Ishikawa (cell line): ENCODE data around the gene GOT2.

Source experiments
- CEBPB ChIP-seq: IDR thresholded peaks from 2 replicates; pipeline ENCODE4 v1.6.1; 2012
- CREB1 ChIP-seq: IDR thresholded peaks from 2 replicates; pipeline ENCODE4 v1.6.1; 2012; ENCODE audit warnings: low read depth
- EGR1 ChIP-seq: IDR thresholded peaks from 2 replicates; pipeline ENCODE4 v1.6.1; 2012
- EP300 ChIP-seq: IDR thresholded peaks from 2 replicates; pipeline ENCODE4 v1.6.1; 2012; ENCODE audit warnings: borderline replicate concordance
- FOXM1 ChIP-seq: IDR thresholded peaks from 2 replicates; pipeline ENCODE4 v1.6.1; 2012; ENCODE audit warnings: low read depth, borderline replicate concordance
- NFIC ChIP-seq: IDR thresholded peaks from 2 replicates; pipeline ENCODE4 v1.6.1; 2012
- RAD21 ChIP-seq: IDR thresholded peaks from 2 replicates; pipeline ENCODE4 v1.6.1; 2012; ENCODE audit warnings: low read depth
- TAF1 ChIP-seq: IDR thresholded peaks from 2 replicates; pipeline ENCODE4 v1.6.1; 2012; ENCODE audit warnings: low read depth, mild to moderate bottlenecking
- TCF12 ChIP-seq: IDR thresholded peaks from 2 replicates; pipeline ENCODE4 v1.6.1; 2012; ENCODE audit warnings: low read depth
- TEAD4 ChIP-seq: IDR thresholded peaks from 2 replicates; pipeline ENCODE4 v1.6.1; 2012
- YY1 ChIP-seq: IDR thresholded peaks from 2 replicates; pipeline ENCODE4 v1.6.1; 2012; ENCODE audit warnings: low read depth
- ZBTB7A ChIP-seq: IDR thresholded peaks from 2 replicates; pipeline ENCODE4 v1.6.1; 2012; ENCODE audit warnings: low read depth
- TF ChIP-seq, protein P1 (sequence below): IDR thresholded peaks from 2 replicates; pipeline ENCODE4 v1.6.1; 2012; ENCODE audit warnings: low read depth, mild to moderate bottlenecking
- TF ChIP-seq, protein P2 (sequence below): IDR thresholded peaks from 2 replicates; pipeline ENCODE4 v1.6.1; 2012
- TF ChIP-seq, protein P3 (sequence below): IDR thresholded peaks from 2 replicates; pipeline ENCODE4 v1.6.1; 2012

The GOT2 gene

DNA sequence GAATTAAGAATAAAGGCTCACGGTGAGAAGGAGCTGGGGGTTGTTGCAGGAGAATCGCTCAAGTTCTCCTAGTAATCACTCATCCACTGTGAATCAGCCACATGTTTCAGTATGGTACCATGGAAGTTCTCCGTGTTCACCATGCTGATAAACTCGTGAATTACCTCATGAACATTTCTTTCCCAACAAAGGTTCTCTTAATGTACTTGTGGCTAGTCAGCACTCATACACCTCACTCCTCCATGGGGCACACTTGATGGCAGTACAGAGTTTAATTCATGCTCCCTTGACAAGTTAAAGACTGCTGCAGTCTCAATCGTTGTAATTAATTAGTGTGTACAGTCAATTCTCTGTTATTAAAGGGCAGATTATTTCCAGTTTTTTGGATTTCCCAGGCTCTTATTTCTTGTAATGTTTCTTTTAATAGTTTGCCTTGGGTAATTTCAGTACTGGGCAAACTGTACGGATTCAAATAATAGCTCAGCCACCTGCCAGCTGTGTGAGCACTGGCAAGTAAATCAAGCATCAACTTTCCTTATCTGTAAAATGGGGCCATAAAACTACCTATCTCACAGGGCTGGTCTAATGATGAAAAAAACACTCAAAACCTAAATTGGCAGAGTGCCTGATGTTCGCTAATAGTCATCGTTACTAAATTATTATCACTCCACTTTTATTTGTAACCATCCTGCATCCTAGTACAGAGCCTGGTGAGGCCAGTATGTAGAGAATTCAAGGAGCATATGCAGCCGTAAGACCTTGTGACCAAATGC is 6.1 kb downstream of the GOT2 start:
- TF ChIP-seq ZBTB7A: no peak

DNA sequence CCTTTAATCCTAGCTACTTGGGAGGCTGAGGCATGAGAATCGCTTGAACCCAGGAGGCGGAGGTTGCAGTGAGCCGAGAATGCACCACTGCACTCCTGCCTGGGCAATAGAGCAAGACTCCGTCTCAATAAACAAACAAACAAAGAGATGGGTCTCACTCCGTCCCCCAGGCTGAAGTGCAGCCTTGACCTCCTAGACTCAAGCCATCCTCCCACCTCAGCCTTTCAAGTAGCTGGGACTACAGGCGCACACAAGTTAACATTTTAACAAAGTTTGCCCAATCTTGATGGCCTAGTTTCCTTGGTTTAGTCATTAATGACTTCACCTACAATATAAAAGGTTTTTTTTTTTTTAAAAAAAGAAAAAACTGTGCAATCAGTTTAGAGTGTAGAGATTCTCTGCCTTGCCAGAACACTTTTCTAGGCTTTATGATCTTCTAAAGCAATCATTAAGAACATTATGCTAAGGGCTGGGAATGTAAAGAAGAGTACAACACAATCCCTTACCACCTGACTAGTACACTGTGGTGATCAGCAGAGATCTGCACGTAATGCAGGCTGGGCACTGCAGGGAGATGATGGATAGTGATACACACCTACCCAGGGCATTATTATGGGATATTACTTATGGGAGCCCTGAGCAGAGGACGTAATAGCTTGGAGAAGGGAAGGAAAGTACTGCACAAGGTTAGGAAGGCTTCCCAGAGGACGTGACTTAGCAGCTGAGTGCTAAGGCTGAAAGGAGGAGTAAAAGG is 6.9 kb downstream of the GOT2 start:
- TF ChIP-seq, protein P1, sequence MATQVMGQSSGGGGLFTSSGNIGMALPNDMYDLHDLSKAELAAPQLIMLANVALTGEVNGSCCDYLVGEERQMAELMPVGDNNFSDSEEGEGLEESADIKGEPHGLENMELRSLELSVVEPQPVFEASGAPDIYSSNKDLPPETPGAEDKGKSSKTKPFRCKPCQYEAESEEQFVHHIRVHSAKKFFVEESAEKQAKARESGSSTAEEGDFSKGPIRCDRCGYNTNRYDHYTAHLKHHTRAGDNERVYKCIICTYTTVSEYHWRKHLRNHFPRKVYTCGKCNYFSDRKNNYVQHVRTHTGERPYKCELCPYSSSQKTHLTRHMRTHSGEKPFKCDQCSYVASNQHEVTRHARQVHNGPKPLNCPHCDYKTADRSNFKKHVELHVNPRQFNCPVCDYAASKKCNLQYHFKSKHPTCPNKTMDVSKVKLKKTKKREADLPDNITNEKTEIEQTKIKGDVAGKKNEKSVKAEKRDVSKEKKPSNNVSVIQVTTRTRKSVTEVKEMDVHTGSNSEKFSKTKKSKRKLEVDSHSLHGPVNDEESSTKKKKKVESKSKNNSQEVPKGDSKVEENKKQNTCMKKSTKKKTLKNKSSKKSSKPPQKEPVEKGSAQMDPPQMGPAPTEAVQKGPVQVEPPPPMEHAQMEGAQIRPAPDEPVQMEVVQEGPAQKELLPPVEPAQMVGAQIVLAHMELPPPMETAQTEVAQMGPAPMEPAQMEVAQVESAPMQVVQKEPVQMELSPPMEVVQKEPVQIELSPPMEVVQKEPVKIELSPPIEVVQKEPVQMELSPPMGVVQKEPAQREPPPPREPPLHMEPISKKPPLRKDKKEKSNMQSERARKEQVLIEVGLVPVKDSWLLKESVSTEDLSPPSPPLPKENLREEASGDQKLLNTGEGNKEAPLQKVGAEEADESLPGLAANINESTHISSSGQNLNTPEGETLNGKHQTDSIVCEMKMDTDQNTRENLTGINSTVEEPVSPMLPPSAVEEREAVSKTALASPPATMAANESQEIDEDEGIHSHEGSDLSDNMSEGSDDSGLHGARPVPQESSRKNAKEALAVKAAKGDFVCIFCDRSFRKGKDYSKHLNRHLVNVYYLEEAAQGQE: no peak
- TF ChIP-seq TCF12: no peak

DNA sequence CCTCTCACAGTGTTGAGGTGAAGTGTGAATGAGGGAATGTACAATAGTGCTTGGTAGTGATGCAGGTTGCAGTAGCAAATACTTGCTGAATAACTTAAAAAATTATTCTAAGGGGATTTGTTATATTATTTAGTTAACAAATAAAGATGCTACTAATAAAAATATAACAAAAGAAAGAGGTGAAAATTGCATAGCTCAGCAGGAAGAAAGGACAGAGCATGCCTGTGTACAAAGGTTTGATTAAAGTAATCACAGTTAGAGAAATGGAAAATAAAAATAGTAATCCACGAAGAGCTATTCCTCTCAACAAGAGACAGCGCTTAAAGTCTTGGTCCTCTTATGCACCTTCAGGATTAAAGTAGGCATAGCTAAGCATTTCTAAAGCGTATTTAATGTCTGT is 11.0 kb downstream of the GOT2 start:
- TF ChIP-seq, protein P1: no peak
- TF ChIP-seq, protein P2, sequence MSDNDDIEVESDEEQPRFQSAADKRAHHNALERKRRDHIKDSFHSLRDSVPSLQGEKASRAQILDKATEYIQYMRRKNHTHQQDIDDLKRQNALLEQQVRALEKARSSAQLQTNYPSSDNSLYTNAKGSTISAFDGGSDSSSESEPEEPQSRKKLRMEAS: no peak
- TF ChIP-seq CREB1: no peak
- no peak for TF ChIP-seq TAF1
- no peak for TF ChIP-seq YY1
- no peak for TF ChIP-seq EP300
- no peak for TF ChIP-seq RAD21
- no peak for TF ChIP-seq CEBPB
- no peak for TF ChIP-seq TCF12
- TF ChIP-seq, protein P3, sequence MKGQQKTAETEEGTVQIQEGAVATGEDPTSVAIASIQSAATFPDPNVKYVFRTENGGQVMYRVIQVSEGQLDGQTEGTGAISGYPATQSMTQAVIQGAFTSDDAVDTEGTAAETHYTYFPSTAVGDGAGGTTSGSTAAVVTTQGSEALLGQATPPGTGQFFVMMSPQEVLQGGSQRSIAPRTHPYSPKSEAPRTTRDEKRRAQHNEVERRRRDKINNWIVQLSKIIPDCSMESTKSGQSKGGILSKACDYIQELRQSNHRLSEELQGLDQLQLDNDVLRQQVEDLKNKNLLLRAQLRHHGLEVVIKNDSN: no peak
- no peak for TF ChIP-seq FOXM1
- TF ChIP-seq TEAD4: no peak
- no peak for TF ChIP-seq EGR1
- no peak for TF ChIP-seq NFIC
- TF ChIP-seq ZBTB7A: no peak

DNA sequence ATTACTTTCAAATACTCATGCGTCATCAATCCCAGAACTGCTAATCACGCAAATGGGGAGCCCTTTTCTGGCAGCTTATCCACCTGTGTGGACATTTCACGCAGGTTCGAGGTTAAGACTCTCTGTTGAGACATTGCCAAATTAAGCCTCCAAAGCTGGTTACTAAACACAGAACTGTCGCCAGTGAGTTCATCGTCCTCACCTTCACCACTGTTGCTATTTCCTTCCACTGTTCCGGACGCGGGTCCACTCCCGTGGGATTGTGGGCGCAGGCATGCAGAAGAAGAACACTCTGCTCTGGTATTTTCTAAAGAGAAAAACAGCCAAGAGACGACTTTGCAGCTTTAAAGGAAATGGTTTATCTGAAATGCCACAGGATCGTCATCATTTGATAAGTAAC is 16.1 kb downstream of the GOT2 start:
- TF ChIP-seq CEBPB: no peak
- no peak for TF ChIP-seq TCF12
- TF ChIP-seq RAD21: no peak
- TF ChIP-seq TEAD4: no peak

DNA sequence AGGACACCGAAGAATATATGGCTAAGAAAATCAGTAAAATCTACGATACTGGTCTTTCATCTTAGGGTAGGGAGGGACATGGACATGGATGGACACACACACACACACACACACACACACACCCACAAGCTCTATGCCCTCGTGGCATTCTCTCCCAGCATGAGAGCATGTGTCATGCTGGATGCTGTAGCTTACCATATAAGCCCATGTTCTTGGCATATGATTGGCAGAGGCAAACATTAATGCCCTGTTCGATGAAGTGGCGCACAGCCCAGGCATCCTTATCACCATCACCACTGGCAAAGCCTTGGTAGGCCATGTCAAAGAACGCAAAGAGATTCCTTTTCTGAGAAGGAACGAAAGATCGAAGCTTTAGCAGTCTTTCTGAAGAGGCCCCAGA is 17.6 kb downstream of the GOT2 start:
- TF ChIP-seq, protein P1: no peak
- TF ChIP-seq, protein P3: no peak
- TF ChIP-seq TCF12 (no peak), EGR1 (no peak), ZBTB7A (no peak), YY1 (no peak), CREB1 (no peak), FOXM1 (no peak), NFIC (no peak), TEAD4 (no peak), RAD21 (no peak), CEBPB (no peak), EP300 (no peak), TAF1 (no peak)
- TF ChIP-seq, protein P2: no peak
